ENCODE results near the gene PTH. TPM values are rescaled to one million over a fixed set of nuclear protein-coding genes. Genes with fewer than 3 reads are reported as not detected.
A peak's percentile ranks its signal among the peaks of the same experiment; 100 is the strongest.

PTH gene
- total and polyA plus RNA-seq, 9 of the 15 experiments (the other 6 are each of a cell fraction or from before 2014, with no cell fraction given): not detected

- TF ChIP-seq CTCF (IDR thresholded peaks at IDR 0.05 in 2 of 3, conservative IDR thresholded peaks at IDR 0.05 in 1 of 3; ENCODE audit: insufficient read depth in 2 of 3, low read depth in 1 of 3, low read length in 3 of 3) (peak in 2 of 3 experiments; percentile 31 to 47; a peak in 3 of 6 replicates), ZNF518B (CRISPR knock-in tag; IDR thresholded peaks at IDR 0.05) (no peak), CTCFL (IDR thresholded peaks at IDR 0.05; ENCODE audit: borderline replicate concordance, insufficient read depth, low read depth, low read length, poor library complexity, severe bottlenecking) (peak; percentile 5), RAD21 (CRISPR knock-in tag; conservative IDR thresholded peaks at IDR 0.05 in 1 of 2, IDR thresholded peaks at IDR 0.05 in 1 of 2) (peak in 1 of 2 experiments; percentile 24; a peak in 2 of 4 replicates), ELK1 (CRISPR knock-in tag; IDR thresholded peaks at IDR 0.05) (no peak), POLR2B (IDR thresholded peaks at IDR 0.05; ENCODE audit: low read depth, partially characterized antibody) (no peak)
- DNase-seq (ENCODE audit: extremely low read depth in 1 of 4, low spot score in 3 of 4) (peak; percentile 14 to 52 (median 31)), ATAC-seq (peak; percentile 91), FAIRE-seq (peak; percentile 49)
- peak overlapping the region; percentile 93 for H2AFZ ChIP-seq (ENCODE audit: low read depth, low read length)
- CTCF ChIA-PET (ENCODE audit: low intra/inter-chr PET ratio): no interaction called here
- in situ Hi-C loops (cut with MboI): no loop called here
- peaks cover 0 to 4% of the 10 kb centered on the region in 2 experiments; a peak in 3 of 5 replicates for H3K4me1 ChIP-seq (replicated peaks in 1 of 2; ENCODE audit: control insufficient read depth in 2 of 2, insufficient read depth in 2 of 2, low read length in 2 of 2)
- H3K9me1 ChIP-seq (ENCODE audit: control insufficient read depth, insufficient read depth, low read length): no peaks in the 10 kb centered on the region
- WGBS (ENCODE audit: insufficient coverage, low coverage, missing lambda C conversion rate): 19% methylated on average over 5 of the region's 5 CpGs
- H3K4me2 ChIP-seq (ENCODE audit: insufficient read depth, low read length): peak overlapping the region; percentile 41; the same call in 1 of the 2 replicates
- BruUV-seq (replicated peaks): no TSS peak
- no peaks in the 10 kb centered on the region; a peak in 1 of 5 replicates for H3K27me3 ChIP-seq (ENCODE audit: control insufficient read depth in 2 of 2, insufficient read depth in 2 of 2, low read length in 2 of 2)
- no peak overlapping the region for H3K9ac ChIP-seq (ENCODE audit: insufficient read depth in 1 of 2, low read depth in 2 of 2, low read length in 2 of 2)
- intact Hi-C loops (cut with micrococcal nuclease): no loop called here
- H3K36me3 ChIP-seq (ENCODE audit: control insufficient read depth, insufficient read depth, low read length): no peaks in the 10 kb centered on the region
- no peak overlapping the region for H3K4me3 ChIP-seq
- no peaks in the 10 kb centered on the region for H4K20me1 ChIP-seq (replicated peaks; ENCODE audit: control insufficient read depth, insufficient read depth, low read length)
- H3K79me2 ChIP-seq (ENCODE audit: control insufficient read depth, insufficient read depth, low read length): no peaks in the 10 kb centered on the region
- no peaks in the 10 kb centered on the region; the same call in 1 of the 2 replicates for H3K9me3 ChIP-seq (replicated peaks; ENCODE audit: control insufficient read depth, insufficient read depth, low read depth, low read length)
- POLR2A ChIA-PET: interaction anchor here (0.8 to 1.7 kb wide), 2 partner anchors 11 to 24 kb away, joined by 3 to 6 read pairs; partner anchors contain the start of gene BTBD10
- no peak overlapping the region for H3K27ac ChIP-seq (ENCODE audit: extremely low read depth, low read depth, low read length)
Measured at GRCh38 chr11:13487661-13488030, 8.2 kb downstream of the PTH start.

Data from K562 (cell line).